Epithelial cell of prostate (primary cell): ENCODE data around the gene ATP2B3.
"Not testable (repeated sequence)": the region's sequence is repeated elsewhere in the genome, so short reads cannot be mapped to it uniquely, and the experiment has no call there.

Source experiments
- DNase-seq: peaks from one replicate; pipeline ENCODE4 v3.0.0-alpha.2; 2011; ENCODE audit warnings: low read depth, low spot score
- H3K27ac ChIP-seq: fragments of 450-650 bp; 2 replicates; pipeline ENCODE4 v1.5.1; 2017; ENCODE audit warnings: mild to moderate bottlenecking

Gene ATP2B3

DNA sequence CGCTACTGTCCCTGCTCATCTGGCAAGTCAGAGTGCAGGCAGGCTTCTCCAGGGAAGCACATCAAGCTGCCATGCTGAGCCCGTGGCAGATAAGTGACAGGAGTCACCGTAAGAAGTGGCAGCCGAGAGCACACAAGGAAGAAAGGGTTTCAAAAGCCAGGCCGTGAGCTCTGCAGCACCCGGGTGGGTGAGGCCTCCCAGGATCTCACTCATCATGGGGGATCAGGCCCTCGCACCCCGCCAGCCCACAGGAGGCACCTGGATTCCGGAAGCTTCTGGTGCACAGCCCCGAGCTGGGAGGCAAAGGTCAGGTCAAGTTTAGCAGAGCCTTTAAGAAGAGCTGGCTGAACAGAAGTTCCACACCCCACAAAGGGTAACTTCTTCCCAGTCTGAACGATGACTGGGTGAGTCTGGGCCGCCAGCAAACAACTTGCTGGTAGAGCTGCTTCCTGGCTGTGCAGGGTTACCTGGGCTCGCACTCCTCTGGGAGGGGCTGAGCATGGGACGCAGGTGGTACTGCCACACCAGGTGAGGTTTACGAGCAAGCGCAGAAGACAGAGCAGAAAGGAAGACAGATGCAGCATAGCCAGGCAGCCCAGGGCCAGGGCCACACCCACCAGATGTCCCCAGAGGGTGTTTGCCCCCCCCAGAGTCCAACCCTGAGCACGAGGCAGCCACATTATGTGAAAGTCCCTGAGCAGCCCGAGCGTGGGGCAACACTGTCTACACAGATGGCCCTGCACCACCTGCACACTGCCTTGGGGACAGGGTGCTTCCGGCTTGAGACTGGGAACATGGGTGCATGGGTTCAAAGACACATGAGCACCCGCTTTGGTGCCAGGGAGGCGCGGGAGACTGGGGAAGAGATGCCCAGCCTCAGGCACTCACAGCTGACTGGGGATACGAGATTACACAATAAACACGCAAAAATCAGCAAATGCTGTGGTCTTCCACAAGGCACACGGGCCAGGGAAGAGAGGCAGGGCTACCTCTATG is 73.8 kb downstream of the ATP2B3 start:
- no peak overlapping the region for H3K27ac ChIP-seq
- no peak for DNase-seq

DNA sequence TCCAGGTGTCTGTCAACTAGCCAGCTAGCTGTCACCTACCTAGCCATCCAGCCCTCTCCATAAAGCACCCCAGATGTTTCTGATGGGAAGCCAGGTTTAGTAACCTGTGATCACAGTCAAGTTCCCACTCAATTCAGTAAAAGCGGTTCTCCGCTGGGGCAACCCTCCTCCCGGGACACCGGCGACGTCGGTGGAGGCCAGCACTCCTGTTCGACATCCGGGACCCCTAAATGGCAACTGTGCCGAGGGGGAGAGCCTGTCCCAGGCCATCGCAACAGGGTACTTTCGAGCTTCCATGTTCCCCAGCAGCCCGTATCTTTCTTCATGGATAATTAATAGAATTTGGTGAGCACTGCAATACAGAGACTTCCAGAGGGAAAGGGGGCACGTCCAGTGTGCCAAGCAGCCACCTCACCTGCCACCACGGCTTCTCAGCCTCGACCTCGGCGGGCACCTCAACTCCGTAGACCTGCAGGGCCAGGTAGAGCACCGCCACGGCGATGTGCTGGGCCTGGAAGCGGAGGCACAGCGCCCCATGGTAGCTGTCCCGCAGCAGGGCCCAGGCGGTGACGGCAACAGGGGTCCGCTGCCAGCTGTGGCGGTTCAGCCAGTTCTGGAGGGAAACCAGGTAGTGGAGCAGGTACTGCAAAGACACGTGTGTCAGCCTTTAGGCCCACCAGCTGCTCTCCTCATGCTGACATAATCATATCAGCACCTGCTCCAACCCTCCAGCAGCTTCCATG is 74.8 kb downstream of the ATP2B3 start:
- no peak for DNase-seq
- H3K27ac ChIP-seq = no peak overlapping the region

DNA sequence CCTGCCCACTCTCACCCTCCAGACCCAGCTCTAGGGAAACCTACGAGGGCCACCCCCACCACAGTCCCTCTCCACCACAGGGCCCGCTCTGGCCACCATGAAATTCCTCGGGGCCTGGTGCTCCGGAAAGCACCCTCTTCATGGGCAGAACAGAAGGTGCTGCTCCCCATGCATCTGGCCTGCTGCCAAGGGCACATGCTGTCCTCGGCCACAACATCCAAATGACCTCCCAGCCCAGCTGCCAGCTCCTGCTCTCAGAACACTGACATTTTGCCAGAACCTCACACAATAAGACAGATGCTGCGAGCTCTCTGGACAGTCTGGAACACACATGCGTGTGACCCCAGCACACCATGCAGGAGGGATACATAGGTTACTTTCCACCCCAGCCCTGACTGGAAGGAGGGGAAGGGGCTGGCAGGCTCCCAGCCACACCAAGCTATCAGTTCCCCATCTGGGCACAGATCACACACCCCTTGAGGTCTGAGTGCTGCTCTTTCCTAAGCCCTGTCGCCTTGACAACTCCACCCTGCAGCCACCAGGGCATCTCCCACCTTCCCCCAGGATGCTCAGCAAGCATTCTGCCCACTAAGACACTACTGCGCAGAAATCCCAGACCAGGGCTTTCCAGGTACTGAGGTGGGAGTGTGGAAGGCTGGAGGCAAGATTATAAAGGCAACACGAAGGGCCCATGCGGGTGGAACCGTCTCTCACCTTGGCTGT is 75.7 kb downstream of the ATP2B3 start:
- no peak for DNase-seq
- no peak overlapping the region for H3K27ac ChIP-seq

DNA sequence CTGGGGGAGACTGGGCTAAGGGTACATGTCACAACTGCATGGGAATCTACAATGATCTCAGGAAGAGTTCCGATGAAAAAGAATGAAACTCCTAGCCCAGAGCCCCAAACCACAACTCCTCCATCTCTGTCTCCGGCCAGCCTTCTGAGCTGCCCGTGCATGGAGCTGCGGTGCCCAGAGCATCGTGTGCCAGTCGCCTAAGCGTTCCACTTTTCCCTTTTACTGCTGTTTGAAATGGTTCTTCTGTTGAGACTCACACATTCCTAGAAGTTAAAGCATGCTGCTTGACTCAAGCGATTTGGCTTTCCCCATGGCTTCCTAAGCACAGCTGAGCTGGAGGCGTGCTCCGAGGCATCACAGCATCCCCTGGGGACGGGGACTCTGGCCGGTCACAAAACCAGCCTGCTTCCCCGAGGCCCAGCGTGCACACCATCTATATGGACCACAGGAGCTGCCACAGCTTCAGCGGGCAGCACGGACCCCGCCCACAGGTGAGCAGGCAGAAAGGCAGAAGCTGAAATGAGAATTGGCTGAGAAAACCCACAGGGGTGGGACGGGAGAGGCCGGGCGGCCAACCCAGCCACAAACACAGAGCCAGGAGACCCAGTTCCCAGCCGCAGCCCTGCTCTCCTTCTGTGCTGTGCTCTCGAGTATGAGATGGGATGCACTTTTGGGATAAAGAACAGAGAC is 76.5 kb downstream of the ATP2B3 start:
- no peak for DNase-seq

DNA sequence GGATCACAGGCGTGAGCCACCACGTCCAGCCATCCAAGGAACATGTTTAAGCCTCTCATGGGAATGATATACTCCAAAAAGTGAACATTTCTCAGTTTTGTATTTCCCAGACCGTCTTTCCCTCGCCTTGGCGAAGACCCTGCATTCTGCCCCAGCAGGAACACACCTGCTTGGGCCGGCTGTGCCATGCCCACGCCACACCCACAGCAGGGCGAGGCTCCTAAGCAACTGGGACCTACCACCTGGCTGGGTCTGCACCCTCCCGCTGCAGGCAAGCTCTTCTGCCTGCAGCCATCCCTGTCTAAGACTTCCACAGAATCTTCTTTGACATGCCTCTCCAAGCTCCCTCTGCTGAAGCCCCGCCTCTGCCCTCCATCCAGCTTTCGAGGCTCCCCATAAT is 77.9 kb downstream of the ATP2B3 start:
- no peak overlapping the region for H3K27ac ChIP-seq
- no peak for DNase-seq

More for the DNA sequence above, 76.5 kb downstream of the ATP2B3 start:
- no peak overlapping the region for H3K27ac ChIP-seq

- H3K27ac ChIP-seq = no peak overlapping the region
- DNase-seq = no peak
Measured at GRCh38 chrX:153595859-153596857, 78.7 kb downstream of the ATP2B3 start.

DNA sequence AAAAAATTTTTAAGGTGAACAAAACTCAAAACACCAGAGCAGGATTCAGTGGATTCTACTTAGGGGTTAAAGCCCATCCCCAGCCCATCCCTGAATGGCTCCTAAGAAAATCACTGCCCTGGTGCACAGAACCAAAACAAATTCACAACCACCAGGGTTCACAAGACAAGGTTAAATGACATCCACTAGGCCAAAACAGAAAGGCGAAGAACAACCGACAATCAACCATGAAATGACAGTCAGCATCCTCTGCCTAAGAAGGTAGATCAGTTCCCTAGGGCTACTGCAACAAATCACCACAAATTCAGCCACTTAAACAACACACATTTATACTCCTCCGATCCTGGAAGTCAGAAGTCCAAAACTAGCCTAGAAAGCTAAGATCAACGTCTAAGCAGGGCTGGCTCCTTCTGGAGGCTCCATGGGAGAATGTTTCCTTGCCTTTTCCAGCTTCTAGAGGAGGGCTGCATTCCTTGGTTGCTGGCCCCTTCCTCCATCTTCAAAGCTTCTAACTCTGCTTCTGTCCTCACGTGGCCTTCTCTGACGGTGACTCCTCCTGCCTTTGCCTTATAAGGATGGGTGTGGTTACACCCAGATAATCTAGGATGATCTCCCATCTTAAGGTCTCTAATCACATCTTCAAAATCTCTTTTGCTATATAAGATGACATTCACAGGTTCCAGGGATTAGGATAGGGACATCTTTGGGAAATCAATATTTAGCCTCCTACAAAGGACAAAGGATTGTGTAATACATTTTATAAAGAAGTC is 79.7 kb downstream of the ATP2B3 start:
- no peak for DNase-seq
- no peak overlapping the region for H3K27ac ChIP-seq

DNA sequence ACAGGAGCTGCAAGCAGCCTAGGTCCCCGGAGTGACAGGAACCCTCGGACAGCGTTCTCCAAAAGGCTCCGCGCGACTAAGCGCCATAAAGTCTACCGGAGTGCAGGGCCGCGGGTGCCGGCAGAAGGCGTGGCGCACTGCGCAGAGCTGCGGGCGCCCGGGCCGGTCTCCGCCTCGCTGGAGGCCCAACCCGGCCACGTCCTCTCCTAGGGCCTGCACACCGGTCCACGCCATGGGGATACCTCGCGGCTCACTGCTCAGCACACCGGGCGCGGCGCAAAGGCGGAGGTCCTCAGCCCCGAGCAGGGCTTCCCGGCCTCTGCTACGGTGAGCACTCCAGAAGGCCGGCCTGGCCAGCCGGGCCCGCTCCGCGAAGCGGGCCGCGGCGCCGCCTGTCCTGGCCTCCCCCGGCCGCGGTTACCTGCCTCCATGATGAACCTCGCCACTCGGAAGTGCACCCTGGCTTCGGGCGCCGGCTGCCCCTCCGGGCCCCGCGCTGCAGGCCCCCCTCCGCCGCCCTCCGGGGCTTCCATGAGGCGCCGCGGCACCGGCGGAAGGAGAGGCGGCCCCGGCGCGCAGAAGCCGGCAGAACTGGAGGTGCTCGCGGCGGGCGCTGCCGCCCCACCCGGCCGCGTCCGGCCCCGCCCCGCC is 81.2 kb downstream of the ATP2B3 start, which contains the start of gene CCNQ:
Gene CCNQ (minus strand): TSS at position 599 of the 651 bp plus-strand sequence. CDS start 66 bp downstream, at position 533.
- no peak for DNase-seq
- peak within 1 kb of the TSS; percentile 44 for H3K27ac ChIP-seq

- peak overlapping the region; percentile 36 for H3K27ac ChIP-seq
- DNase-seq = peak; percentile 22
Measured at GRCh38 chrX:153599192-153600031, 82.0 kb downstream of the ATP2B3 start.

GRCh38 chrX:153600032-153600373 is 82.6 kb downstream of the ATP2B3 start:
- H3K27ac ChIP-seq = peak overlapping the region; percentile 36
- DNase-seq = no peak

DNA sequence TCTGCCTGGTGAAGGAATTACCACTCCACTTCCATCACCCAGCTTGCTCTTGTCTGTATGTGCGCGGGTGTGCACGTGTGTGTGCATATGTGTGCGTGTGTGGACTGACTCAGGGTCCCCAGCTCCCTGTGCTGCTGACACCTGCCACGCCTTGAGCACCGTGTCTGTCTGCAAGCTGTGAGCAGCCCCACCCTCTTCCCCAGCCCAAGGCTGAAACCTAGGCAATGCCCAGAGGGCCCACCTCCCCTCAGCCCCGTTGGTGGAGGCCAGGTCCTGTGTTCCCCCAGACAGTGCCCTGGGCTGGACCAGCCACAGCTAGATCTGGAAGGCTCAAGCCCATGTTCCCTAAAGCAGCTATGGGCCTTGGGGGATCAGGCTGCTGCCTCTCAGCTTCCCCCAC is 83.5 kb downstream of the ATP2B3 start:
- DNase-seq = no peak
- H3K27ac ChIP-seq = no peak overlapping the region

GRCh38 chrX:153601511-153602110 is 84.2 kb downstream of the ATP2B3 start:
- H3K27ac ChIP-seq = no peak overlapping the region
- DNase-seq = no peak

DNA sequence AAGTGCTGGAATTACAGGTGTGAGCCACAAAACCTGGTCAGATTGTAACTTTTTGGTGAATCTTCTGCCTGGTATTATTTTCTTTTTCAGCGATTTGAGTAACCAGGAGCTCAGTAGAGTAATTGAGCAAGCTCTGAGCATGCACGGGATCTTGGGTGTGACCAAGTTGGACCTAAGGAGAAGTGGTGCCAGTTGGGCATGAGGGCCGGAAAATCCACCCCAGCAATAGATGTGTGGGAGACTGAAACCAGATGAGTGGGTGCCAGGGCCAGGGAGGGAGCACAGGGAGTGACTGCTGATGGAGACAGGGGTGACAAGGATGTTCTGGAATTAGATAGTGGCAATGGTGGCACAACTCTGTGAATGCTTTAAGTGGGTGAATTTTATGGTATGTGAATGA is 85.2 kb downstream of the ATP2B3 start:
- no peak overlapping the region for H3K27ac ChIP-seq
- DNase-seq = no peak

GRCh38 chrX:153603131-153603656 is 85.8 kb downstream of the ATP2B3 start:
- no peak for DNase-seq
- no peak overlapping the region for H3K27ac ChIP-seq

GRCh38 chrX:153604666-153605380 is 87.4 kb downstream of the ATP2B3 start:
- not testable (repeated sequence) for DNase-seq, H3K27ac ChIP-seq
